ENCODE measurements around the gene APOBR.
"Not testable (repeated sequence)": the region's sequence is repeated elsewhere in the genome, so short reads cannot be mapped to it uniquely, and the experiment has no call there.

APOBR gene

DNA sequence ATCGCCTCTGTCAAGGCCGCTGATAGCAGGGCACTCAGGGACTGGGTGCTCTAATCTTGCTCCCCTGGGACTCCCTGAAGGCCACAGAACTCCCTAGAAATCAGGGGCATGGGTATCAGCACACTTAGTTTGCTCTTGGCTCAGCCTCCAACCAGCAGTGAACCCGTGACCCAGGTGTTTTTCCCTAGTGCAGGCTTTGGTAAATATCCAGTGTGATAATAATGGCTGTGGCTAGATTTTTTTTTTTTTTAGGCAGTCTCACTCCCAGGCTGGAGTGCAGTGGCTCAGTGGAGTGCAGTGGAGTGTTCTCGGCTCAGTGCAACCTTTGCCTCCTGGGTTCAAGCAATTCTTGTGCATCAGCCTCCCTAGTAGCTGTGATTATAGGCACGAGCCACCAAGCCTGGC is 34.0 kb downstream of the APOBR start:
- no peak for DNase-seq (ENCODE audit: low spot score)

DNA sequence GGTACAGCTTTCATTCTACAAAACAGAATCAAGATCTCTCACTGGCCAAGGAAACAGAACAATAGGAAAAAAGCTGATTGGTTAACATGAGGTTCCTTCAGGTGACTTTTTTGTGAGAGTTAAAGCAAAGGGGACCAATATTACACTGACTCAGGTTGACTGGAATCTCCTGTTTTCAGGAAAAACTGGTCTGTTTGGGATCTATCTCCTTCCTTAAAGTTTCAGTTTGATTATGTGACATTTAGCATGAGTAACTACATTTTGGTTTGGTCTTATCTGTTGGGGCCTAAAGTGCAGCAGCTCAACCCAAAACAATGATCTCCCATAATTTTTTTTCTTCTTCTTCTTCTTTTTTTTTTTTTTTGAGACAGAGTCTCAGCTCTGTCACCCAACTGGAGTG is 34.7 kb downstream of the APOBR start:
- DNase-seq (ENCODE audit: low spot score): no peak

DNA sequence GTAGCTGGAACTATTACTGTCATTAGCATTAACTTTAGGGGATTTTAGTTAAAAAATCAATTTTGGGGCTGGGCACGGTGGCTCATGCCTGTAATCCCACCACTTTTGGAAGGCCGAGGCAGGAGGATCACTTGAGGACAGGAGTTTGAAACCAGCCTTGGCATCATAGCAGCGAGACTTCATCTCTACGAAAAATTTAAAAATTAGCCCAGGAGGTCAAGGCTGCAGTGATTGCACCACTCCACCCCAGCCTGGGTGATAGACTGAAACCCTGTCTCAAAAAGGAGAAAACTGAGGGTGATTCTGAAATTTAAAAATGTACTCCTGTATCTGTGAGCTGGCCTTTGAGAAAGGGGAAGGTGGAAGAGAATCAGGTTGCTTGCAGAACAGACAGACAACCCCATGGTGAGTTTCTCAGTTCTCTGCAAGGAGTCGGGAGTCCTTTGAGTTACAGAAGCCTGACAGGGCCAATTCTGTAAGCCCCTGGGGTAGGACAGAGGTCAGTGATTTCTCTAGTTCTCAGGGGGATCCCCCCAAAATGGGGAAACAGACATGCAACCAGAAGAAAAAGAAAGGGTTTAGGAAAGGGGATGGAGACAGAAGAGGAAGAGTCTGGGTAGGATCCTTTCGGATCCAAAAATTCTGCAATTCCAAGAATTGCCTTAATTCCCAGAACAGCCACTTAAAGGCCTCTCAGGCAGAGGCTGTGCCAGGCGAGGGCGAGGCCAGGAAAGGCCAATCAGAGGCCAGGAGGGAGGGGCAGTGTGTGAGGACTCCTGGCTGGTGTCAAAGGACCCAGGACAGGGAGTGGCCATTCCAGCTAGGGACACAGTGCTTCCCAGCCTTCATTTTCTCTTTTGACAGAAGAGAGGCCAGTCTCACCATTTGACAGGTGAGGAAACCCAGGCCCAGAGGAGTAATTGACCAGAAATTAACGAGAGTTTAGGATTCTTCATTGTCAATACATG is 37.6 kb downstream of the APOBR start:
- DNase-seq (ENCODE audit: low spot score): no peak

DNA sequence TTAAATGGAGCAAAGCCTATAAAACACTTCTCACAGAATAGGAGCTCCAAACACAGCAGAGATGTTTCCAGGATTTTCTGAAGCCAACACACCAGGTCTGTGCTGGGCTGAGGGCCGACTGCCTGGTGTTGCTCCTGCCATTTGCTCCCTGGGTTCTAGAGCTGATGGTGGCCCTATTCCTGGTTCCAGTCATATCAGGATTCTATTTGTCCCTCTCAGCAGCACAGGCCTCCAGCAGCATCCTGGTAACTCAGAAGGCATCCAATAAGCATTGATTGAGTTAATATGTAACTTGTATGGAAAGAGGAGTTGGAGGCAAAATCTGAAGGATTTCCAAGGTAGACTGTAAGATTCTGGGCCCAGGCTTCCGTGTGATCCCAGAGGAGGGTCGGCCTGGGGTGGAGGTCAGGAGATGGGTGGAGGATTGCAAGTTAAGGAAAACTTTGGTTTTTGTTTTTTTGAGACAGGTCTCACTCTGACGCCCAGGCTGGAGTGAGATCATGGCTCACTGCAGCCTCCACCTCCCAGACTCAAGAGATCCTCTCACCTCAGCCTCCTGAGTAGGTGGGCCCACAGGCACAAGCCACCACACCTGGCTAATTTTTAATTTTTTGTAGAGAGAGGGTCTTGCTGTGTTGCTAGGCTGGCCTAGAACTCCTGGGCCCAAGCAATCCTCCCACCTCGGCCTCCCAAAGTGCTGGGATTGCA is 38.7 kb downstream of the APOBR start:
- no peak for DNase-seq (ENCODE audit: low spot score)

DNA sequence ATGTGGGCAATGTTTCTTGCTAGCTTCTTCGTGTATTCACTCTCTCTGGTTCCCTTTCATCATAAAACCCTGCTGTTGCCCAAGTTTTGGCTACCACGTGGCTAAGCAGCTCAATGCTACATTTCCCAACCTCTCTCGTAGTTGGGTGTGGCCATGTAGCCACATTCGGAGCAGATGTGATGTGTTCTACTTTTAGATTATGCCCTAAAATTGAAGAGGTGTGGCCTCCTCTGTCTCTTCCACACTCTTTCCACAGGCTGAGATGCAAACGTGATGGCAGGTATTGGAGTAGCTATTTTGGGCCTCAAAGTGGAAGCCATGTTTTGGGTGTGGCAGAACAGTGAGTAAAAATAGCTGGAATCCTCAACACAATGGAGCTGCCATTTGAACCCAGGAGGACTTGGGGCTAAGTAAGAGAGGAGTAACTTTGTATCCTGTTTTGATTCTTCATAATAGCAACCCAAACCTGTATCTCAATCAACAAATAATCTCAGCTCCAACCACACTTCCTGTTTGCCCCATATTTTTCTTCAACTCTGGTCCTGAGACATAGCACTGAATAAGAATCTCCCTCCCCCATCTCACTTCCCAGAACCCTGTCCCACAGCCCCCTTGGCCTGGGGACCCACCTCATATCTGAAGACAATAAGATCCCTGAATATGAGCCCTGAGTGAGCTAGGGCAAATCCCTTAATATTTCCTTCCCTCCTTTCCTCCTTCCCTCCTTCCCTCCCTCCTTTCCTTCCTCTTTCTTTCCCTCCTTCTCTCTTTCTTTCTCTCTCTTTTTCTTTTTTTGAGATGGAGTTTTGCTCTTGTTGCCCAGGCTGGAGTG is 40.3 kb downstream of the APOBR start:
- no peak for DNase-seq (ENCODE audit: low spot score)

DNA sequence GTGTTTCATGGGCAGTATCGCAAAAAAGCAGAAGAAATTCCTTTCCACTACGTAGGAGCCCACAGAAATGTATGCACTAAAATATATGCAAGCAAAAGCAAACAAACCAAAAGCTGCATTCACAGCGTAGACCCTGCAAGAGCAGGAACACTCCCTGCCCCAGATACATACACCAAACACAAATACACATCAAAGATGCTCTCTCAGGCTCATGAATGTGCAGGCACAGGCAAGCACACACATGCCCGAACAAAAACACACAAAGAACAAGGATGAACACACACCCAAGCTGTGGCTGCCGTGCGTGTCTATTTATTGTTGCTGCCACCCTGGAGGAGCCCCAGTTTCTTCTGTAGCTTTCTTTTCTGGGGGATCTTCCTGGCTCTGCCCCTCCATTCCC is 42.6 kb downstream of the APOBR start:
- no peak for DNase-seq (ENCODE audit: low spot score)

DNA sequence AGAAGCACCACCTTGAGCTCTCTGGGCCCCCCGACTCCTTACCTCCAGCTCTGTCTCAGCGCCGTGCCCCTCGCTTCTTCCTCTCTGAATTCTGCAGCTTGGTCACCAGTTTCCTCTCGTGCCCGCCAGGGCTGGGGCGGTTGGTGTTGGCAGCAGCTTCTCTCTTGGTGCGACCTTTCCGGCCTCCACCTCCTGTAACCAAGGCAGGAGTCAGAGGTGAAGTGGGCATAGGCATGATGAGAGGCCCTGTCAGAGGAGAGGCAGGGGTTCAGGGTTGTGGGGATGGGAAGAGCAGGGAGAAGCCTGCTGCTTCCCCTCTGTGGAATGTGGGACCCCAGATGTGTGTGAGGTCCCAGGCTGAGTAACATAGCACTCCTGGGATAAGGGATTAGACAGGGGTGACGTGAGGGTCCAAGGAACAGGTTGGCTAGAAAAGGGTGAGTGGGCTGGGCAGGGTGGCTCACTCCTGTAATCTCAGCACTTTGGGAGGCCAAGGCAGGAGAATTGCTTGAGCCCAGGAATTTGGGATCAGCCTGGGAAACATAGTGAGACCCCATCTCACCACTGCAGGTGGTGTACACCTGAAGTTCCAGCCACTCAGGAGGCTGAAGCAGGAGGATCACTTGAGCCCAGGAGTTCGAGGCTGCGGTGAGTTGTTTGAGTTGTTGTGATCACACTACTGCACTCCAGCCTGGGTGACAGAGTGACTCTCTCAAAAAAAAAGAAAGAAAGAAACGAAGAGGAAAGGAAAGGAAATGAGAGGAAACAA is 43.7 kb downstream of the APOBR start:
- DNase-seq (ENCODE audit: low spot score): no peak

DNA sequence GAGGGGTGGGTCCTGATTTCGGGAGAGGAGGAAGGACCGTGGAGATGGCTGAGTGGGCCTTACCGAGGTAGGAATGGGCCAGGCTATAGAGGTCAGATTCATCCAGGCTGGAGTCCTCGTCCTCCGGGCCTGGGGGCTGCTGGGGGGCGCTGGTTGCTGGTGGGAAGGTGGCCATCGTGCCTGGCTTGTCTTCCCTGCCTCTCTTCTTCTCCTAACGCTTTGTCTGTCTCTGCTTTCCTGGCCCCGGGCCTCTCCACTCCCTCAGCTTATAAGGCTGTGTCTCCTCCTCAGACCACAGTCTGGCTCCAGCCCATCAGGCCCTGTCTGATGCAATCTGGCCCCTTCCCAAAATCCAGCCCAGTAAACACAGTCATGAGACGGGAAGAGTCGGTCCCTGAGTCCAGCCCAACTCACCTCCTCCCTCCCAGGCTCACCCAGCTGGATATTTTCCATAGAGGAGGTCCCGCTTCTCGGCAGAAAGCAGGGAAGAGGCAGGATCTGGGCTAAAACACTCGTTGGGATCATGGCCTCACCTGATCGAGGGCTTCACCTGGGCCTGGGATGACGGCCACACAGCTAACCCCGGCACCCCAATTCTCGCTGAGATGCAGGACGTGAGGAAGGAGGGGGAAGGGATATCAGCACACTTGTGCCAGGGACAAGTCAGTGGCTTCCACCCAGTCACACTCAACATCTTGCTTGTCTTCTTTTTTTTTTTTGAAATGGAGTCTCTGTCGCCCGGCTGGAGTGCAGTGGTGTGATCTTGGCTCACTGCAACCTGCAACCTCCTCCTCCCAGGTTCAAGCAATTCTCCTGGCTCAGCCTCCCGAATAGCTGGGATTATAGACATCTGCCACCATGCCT is 44.5 kb downstream of the APOBR start, which contains the start of gene NUPR1:
TSS of gene NUPR1 (minus strand) at position 242 of the 864 bp plus-strand sequence. CDS start at position 175, 67 bp downstream.
- peak; percentile 63 for DNase-seq (ENCODE audit: low spot score)

DNA sequence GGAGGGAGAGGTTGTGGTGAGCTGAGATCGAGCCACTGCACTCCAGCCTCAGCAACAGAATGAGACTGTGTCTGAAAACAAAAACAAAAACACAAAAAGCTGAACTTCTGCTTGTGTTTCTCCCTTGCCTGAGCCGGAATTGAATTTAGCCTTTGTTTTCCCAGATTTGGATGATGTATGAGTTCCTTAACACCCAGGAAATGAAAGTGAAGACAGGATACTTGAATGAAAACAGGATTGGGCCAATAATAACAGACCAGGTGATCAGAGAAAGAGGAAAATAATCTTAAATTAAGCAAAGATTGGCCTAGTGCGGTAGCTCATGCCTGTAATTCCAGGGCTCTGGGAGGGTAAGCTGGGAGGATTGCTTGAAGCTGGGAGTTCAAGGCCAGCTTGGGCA is 45.9 kb downstream of the APOBR start:
- DNase-seq (ENCODE audit: low spot score): no peak

DNA sequence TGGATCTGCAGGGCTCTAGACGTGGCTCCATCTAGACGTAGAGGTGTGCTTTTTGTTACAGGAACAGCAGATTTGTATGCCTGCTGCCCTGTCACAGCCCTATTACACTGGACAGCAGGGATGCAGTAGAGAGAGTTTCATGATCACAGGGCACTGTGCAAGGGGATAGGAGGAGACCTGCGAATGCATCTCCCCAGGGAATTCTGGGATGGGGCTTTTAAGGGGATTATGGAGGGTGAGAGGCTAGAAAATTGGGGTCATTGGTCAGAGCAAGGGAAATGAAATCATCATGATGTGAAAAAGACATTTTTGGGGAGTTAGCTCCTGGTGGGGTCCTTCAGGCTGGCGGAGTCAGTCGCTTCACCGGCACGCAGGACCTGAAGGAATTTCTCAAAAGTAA is 48.2 kb downstream of the APOBR start:
- DNase-seq (ENCODE audit: low spot score): no peak

DNA sequence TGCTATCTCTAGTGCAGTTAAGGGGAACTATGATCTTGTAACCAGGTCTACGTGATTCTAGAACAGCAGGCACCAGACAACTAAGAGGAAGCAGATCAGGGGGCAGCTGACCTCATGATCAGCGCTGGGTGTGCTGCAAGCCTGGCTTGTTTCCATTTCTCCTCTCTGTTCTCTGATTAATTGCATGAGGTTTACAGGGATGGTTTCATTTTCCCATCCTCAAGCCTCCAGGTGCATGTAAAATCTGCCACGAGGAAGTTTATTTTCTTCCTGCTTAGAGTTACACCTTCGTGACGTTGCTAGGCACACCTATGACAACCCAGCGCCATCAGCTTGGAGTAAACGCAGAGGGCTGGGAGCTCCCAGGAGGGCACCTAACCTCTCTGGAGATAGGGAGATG is 48.6 kb downstream of the APOBR start:
- DNase-seq (ENCODE audit: low spot score): no peak

DNA sequence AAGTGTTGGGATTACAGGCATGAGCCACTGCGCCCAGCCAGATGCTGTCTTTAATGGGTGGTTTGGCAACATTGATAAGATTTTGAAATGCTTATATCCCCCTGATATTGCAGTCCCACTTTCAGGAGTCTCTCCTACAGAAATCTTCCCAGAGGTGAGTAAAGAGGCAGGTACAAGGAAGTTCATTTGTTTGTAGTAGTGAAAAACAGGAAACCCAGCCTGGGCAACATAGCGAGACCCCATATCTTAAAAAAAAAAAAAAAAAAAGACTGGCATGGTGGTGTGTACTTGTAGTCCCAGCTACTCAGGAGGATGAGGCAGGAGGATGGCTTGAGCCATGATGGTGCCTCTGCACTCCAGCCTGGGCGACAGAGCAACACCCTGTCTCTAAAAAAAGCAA is 50.6 kb downstream of the APOBR start:
- DNase-seq (ENCODE audit: low spot score): no peak

DNA sequence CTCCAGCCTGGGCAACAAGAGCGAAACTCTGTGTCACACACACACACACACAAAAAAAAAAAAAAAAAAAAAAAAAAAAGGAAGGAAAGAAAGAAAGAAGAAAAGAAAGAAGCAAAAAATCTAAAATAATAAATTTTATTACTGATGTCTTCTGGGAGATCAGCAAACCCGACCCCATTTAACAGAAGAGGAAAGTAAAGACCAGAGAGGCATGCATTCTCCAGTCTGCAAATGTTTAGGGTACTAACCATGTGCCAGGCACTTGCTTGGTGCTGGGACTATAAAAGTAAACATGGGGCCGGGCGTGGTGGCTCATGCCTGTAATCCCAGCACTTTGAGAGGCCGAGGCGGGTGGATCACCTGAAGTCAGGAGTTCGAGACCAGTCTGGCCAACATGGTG is 51.5 kb downstream of the APOBR start:
- DNase-seq (ENCODE audit: low spot score): not testable (repeated sequence)

DNA sequence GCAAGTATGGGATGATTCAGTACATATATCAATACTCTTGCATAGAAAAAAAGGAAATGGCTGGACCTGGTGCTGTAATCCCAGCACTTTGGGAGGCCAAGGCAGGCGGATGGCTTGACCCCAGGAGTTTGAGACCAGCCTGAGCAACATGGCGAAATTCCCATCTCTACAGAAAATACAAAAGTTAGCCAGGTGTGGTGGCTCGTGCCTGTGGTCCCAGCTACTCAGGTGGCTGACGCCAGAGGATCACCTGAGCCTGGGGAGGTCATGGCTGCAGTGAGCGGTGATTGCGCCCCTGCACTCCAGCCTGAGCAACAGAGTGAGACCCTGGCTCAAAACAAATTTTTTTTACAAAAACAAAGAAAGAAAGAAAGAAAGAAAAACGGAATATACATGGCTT is 52.2 kb downstream of the APOBR start:
- no peak for DNase-seq (ENCODE audit: low spot score)

DNA sequence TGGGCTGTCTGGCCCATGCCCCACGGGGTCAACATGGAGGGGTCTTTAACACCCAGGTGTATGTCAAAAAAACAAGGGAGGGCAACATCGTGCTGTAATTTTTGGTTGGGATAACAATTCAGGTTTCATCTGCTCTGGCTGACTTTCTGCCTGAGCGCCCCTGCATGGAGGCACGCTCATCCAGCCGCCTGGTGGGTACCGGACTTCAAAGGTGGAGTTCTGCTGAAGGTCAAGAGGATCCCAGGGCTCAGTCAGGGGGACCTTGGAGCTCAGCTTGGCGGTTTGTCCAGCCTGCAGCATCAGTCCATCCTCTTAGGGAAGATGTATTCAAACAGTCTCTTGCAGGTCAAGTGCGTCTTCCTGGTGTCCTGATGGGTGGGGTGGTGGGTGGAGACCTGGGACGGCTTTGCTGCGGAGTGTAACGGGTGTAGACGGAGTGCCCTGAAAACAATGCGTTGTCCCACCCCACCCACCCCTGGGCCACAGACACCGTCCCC is 53.9 kb downstream of the APOBR start:
- no peak for DNase-seq (ENCODE audit: low spot score)
